Stimulated activated CD4-positive, alpha-beta T cell treated with anti-CD3 and anti-CD28 coated beads, Interleukin-12 subunit alpha, Interleukin-12 subunit beta, amount 100 ng/mL, for 4 hours (primary cell): ENCODE data around the gene CREM.
"Not testable (repeated sequence)": the region's sequence is repeated elsewhere in the genome, so short reads cannot be mapped to it uniquely, and the experiment has no call there.

ENCODE experiments used
- DNase-seq: peaks from one replicate; pipeline ENCODE4 v3.0.0-alpha.2; 2020

Gene CREM

GRCh38 chr10:35126530-35127288 is at the start of gene CREM:
Gene CREM (plus strand): TSS chr10:35126846. CDS start chr10:35137836, 10,990 bp downstream.
- DNase-seq: peak; percentile 100

- DNase-seq: no peak
These were observed 47.4 kb upstream of the CREM start for GRCh38 chr10:35079265-35079664.

GRCh38 chr10:35079763-35080162 is 46.9 kb upstream of the CREM start:
- no peak for DNase-seq

GRCh38 chr10:35080261-35080660 is 46.4 kb upstream of the CREM start:
- DNase-seq: not testable (repeated sequence)

GRCh38 chr10:35083242-35083641 is 43.4 kb upstream of the CREM start:
- DNase-seq: no peak

DNA sequence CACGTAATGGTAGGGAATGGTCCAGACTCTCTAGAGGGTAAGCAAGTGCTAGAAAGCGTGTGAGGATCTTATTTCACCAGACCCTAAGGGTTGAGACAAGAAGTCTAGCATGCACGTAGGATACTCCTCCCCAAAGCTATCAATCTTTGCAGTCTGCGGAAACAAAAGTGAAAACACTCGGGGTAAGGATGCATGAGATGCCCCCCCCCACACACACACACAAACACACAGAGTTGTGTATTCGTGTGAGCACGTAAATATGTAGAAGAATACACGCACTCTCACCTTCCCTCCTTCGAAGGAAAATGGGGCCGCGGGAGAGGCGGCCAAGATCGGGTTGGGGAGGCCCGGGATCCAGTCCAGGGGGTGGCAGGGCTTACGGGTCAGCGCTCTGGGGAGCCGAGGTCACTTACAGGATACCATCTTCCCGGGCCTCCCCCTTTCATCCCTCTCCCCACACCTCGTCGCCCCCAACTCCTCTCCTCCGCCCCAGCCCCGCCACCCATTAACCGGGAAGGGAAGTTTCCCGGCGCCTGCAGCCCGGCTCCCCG is 37.0 kb upstream of the CREM start:
- DNase-seq: no peak

GRCh38 chr10:35090162-35090954 is 36.3 kb upstream of the CREM start, which contains the start of gene CUL2:
Gene CUL2 (minus strand): TSS chr10:35090341. CDS start chr10:35071317, 19,024 bp downstream.
- DNase-seq: peak; percentile 85

- DNase-seq: no peak
These were observed 34.5 kb upstream of the CREM start for GRCh38 chr10:35091994-35092790.

DNA sequence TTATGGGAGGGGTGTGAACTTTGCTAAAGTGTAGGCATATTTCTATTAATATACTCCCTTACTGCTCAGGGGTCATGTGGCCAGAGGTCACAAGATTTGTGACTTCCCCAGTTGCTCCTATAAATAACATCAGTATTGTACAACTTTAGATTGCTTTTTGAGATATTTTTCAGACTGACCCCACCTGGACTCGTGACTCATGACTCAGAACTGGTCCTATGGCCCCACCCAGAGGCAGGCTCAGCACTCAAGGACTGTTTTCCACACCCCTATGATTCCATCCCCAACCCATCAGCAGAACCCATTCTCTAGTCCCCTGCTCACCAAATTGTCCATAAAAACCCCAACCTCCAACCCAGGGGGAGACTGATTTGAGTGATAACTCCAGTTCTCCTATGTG is 33.8 kb upstream of the CREM start:
- no peak for DNase-seq

- DNase-seq: no peak
These were observed 30.3 kb upstream of the CREM start for GRCh38 chr10:35096312-35096711.

DNA sequence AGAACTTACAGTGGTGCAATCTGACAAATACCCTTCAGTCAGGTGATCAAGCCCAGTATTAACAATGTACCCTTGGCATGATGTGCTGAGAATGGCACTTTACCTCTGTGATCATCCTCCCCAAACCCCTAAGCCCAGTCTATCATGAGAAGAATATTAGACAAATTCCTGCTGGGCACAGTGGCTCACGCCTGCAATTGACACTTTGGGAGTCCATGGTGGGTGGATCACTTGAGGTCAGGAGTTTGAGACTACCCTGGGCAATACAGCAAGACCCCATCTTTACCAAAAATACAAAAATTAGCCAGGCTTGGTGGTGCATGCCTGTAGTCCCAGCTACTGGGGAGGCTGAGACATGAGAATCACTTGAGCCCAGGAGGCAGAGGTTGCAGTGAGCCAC is 29.1 kb upstream of the CREM start:
- no peak for DNase-seq

DNA sequence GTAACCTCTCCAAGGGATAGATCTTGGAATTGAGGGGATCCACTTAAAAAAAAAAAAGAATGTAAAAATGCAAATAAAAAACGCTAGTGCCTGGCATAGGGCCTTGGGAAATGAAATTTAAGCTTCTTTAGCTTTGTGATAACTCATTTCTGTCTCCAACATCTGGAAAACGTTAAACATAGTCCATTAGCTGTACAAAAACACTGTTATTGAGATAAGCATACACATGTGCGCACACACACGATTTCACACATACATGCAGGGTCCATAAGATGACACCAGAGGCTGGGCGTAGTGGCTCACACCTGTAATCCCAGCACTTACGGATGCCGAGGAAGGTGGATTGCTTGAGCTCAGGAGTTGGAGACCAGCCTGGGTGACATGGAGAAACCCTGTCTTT is 22.8 kb upstream of the CREM start:
- DNase-seq: no peak

DNA sequence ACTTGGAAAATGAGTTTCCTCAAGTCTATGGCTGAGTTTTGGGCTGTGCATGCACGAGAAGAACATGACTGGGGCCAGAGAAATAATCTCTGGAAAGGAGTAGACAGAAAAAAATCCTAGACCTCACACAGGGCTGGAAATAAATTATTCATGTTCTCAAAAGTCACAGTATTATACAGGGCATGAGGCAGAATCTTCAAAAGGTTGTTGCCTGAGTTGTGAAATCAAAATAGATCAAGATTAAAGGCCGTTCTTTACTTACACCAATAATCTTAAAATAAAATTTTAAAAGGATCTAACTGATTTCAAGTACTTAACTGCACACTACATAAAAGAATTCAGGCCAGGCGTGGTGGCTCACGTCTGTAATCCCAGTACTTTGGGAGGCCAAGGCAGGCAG is 14.1 kb upstream of the CREM start:
- DNase-seq: no peak

DNA sequence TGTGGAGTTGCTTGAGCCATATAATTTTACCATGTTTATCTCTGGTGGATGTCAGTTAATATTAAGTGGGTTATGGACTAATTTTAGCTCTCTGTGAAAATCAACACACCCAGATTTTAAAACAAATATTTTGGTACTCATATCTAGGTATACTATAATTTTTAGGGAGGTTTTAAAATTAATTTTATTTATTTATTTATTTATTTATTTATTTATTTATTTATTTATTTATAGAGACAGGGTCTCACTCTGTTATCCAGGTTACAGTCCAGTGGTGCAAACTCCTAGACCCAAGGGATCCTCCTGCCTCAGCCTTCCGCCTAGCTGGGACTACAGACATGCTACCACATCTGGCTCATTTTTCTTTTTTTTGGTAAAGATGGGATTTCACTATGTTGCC is 7.3 kb upstream of the CREM start:
- DNase-seq: no peak

DNA sequence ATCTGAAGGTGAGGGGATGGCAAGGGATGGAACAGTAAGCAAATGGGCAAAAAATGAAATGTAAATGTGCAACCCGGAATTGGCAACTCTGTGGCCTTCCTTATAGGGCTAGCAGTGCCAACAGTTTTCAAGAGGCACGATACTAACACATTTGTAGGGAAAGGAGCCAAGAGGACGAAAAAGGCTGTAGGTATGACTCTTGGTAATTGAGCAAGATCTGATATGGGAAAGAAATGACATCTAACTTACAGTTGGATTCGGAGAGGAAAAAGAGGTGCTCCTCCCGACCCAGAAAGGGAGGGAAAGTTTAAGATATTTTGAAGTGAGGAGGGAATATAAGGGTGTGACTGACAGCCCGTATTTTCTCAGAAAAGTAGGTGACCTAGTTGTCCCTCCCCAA is 2.1 kb upstream of the CREM start:
- DNase-seq: no peak

GRCh38 chr10:35126062-35126529 is 550 bp upstream of the CREM start:
- DNase-seq: no peak

DNA sequence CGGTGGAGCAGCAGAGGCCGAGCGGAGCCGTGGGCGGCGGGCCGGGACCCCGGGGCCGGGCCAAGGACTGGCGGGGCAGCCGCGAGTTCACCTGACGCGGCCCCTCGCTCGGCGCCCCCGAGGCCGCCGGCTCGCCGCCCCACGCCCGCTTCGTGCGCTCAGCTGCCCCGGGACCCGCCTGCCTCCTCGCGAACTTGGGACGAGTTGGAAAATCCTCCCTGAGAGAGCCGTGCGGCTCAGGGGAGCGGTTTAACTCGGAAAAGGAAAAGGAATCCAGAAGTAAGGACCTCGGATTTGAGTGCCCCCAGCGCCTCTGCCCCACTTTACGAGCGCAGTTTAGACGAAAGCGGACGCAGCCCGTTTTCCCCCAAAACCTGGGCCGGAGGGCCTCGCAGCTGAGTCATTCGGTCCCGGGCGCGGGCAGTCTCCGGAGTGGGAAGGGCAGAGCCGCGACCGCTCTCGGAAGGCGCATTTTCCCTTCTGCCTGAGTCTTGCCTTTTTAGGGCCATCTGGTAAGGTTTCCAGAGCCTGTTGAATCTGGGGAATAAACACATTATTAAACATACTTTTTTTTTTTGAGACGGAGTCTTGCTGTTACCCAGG is 744 bp downstream of the CREM start:
- peak; percentile 54 for DNase-seq

DNA sequence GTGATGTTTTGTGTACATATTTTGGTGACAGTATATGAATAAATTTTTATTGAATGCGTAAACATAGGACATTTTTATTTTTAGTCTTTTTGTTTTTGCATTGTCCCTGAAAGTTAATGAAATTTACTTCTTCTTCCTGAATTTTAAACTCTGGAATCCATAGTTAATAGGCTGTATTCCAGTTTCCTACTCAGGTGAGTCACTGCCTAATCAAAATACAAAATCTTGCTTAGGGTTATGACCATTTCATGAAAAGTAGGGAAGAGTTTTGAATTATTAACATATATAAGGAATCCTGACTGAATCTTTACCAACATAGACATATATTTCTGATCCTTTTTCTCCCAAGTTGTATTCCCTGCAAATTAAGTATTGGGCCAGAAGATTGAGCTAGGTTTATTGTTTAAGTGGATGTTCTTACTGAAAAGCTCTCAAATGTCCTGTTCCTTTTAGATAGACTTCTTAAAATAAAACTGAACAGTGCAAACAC is 2.6 kb downstream of the CREM start:
- no peak for DNase-seq

DNA sequence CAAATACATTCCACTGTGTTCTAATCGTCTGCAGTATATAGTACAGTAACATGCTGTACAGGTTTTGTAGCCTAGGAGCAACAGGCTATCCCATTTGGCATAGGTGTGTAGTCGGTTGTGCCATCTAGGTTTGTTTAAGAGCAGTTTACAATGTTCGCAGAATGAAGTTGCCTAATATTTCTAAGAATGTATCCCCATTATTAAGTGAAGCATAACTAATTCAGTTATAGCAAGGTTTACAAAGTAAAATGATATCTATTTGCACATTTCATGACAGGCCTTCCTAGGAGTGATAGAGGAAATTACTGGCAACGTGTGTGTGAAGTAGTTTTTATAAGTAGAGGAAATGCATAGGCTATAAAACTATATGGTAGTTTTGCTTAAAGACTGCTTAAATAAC is 4.0 kb downstream of the CREM start:
- DNase-seq: no peak

- no peak for DNase-seq
These were observed 6.1 kb downstream of the CREM start for GRCh38 chr10:35132727-35133126.

- DNase-seq: no peak
These were observed 6.9 kb downstream of the CREM start for GRCh38 chr10:35133586-35133985.

DNA sequence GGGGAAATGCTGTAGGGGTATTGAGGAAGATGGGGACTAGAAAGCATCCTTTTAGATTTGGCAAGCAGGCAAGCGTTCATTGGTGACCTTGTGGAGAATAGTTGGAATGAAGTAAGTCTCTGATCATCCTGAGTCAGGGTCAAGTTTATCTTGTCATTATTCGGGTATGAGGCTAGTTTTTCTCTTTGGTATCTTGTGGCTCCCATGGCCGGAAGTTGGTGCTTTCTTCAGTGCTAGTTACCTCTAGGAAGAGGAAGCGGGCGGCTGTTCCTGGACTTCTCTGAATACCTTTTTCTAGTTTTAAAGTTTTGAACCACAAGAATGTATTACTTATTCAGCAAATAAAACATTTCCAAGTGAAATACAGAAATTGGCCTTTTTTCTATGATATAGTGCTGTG is 9.2 kb downstream of the CREM start:
- DNase-seq: no peak
